ENCODE results near the gene ADGRA1.

DNA sequence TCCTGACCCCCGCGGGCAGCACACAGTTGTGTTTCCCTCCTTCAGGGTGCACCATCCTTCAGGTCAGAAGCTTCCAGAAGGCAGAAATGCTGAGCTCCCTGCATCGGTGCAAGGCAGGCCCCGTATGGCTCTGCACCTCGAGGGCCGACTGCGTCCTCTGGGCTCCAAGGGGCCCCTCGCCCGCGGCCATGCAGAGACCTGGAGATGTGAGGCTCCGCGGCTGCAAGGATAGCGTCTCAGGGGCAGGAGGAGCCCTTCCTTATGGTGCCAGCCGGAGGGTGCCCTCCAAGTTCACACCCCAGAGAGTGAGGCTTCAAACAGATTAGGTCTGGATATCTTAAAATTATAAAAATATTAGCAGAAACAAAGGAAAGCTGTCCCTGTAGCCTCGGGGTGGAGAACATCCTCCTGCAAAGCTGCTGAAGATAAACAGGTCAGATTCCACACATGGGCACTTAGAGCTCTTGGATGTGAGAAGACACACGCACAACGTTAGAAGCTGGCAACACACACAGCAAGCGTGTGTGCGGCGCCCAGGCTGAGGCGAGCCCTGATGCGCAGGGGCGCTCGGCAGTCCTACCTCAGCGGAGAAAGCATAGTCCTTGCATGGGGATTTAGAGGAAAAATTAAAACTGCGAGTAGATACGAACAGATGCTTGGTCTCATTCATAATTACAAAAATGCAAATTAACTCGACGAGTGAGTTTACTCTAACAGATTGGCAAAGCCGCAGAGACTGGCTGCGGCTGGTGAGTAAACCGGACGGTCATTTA is 92.7 kb downstream of the ADGRA1 start:
- TF ChIP-seq, protein P1, sequence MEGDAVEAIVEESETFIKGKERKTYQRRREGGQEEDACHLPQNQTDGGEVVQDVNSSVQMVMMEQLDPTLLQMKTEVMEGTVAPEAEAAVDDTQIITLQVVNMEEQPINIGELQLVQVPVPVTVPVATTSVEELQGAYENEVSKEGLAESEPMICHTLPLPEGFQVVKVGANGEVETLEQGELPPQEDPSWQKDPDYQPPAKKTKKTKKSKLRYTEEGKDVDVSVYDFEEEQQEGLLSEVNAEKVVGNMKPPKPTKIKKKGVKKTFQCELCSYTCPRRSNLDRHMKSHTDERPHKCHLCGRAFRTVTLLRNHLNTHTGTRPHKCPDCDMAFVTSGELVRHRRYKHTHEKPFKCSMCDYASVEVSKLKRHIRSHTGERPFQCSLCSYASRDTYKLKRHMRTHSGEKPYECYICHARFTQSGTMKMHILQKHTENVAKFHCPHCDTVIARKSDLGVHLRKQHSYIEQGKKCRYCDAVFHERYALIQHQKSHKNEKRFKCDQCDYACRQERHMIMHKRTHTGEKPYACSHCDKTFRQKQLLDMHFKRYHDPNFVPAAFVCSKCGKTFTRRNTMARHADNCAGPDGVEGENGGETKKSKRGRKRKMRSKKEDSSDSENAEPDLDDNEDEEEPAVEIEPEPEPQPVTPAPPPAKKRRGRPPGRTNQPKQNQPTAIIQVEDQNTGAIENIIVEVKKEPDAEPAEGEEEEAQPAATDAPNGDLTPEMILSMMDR (IDR thresholded peaks at IDR 0.05; ENCODE audit: low read depth, low read length) = no peak
- TF ChIP-seq EZH2phosphoT487 (IDR thresholded peaks at IDR 0.05; ENCODE audit: low read depth) = no peak
